Activated CD8-positive, alpha-beta memory T cell treated with anti-CD3 and anti-CD28 coated beads, Interleukin-2, amount 50 U/mL, for 24 hours (primary cell): ENCODE measurements around the gene FAM3A.
A peak's percentile ranks its signal among the peaks of the same experiment; 100 is the strongest.

Experiments used
- DNase-seq: peaks from one replicate; pipeline ENCODE4 v3.0.0-alpha.2; 2020; ENCODE audit errors: extremely low read depth

Gene FAM3A

GRCh38 chrX:154481195-154481594 is 34.8 kb downstream of the FAM3A start:
- DNase-seq: no peak

DNA sequence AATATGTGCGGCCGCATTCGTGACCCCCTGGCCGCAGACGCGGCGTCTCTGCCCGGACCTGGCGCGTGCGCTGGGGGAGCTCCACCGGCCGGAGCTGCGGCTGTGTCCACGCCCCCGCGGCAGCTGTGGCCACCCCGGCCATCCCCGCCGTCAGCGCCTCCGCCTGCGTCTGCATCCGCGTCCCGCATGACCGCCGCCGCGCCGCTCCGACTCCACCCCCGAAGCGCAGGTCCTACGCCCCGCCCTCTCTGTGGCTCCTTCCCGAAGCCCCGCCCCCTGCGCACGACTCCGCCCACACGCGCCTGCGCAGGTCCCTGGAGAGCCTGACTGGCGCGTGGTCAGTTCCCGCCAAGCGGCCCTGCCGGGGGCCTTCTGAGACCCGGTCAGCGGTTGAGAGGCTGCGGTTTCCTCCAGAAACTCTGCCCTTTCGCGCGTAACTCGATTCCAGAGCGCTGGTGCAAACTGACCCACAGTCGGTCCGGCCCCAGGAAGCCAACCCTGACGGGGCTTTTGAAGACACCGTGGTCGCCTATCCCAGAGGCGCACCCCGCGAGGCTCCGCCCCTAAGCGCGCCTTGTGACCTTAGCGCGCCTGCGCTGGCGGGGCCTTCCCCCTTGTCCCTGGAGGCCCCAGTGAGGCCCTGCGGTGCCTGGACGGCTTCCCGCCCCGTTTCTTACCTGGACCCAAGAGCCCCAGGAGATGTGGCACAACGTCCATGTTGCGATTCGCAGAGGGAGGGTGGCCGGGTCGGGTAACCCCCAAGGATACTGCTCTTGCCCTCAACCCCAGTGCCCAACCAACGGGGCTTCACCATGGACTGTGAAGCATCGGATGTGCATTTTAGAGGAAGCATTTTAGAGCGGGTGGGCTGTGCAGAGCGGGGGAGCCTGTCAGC is 37.1 kb downstream of the FAM3A start, which contains the start of gene LAGE3:
TSS of gene LAGE3 (minus strand) at position 554 of the 895 bp plus-strand sequence. CDS start at position 188, 366 bp downstream.
- DNase-seq: peak; percentile 76

- no peak for DNase-seq
Observed at GRCh38 chrX:154477891-154478477, 38.0 kb downstream of the FAM3A start.

DNA sequence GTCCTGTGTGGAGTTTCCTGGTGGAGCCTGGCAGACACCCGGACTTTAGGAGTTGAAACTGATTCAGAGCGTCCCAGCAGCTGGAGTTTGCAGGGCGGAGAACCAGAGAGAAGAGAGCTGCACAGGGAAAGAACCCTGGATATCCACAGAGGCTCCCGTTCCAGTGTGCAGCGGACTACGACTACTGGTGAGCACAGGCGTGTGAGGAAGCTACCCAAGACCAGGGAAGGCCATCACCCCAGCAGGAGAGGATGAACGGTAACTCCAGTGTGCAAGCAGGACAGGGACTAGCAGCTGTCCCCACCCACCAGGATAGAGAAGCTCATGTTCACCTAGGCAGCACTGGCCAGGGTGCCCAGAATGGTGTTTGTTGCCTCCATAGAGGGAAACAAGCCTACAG is 39.2 kb downstream of the FAM3A start:
- no peak for DNase-seq

DNA sequence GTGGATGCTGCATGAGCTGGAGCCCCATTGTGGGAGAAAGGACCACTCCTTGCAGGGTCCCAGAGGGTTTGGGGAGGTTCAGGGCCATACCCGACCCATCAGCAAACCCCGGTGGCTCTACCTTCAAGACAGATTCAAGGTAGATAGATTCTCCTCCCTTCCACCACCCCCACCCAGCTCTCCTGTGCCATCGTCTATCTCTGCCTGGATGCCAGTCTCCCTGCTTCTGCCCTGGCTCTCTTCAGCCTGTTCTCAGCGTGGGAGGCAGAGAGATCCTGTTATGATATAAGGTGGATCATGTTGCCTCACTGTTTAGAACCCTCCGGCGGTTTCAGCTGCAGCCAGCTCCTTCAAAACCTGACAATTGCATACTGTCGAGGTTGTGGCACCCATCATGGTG is 42.3 kb downstream of the FAM3A start:
- DNase-seq: no peak

DNA sequence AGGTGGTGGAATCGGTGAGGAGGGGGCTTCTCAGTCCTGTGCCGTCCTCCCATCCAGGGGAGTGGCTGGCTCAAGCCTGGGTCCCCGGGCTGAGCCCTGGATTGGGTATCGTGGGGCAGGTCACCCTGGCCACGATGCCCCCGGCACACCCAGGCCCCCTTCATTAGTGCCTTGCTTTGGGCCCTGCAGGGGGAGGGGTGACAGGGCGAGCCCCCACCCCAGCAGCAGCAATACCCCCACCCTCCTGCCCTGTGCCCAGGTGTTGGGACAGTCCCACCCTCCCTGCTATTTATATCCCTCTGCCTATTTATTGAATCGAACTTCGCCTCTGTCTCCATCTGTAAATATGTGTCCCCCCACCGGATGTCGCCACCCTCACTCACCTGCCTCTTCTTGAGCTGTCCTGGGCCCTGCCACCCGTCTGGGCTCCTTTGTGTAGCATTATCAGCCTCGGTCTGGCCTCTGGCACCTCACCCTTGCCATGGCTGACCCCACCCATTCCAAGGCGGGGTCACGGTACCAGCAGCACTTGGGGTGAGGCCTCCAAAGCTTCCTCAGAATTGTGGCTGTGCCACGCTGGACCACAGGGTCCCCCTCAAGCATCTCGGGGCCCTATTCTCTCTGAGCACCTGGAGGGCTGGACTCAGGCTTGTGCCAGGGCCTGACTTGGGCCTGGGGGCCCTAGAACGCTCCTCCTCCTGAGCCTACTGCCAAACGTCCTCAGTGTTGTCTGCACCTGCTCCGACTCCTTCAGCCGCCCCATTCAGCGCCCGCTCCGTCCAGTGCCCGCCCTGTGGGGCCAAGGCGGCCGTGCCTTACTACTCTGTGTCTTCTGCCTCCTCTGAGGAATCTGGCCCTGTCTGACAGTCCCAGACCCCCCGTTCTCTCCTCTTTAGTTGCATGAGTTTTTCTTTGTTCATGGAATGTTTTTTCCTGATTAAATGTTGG is 43.1 kb downstream of the FAM3A start:
- DNase-seq: no peak

- DNase-seq: no peak
Observed at GRCh38 chrX:154471839-154472684, 44.0 kb downstream of the FAM3A start.

- no peak for DNase-seq
Observed at GRCh38 chrX:154470914-154471568, 45.0 kb downstream of the FAM3A start.

DNA sequence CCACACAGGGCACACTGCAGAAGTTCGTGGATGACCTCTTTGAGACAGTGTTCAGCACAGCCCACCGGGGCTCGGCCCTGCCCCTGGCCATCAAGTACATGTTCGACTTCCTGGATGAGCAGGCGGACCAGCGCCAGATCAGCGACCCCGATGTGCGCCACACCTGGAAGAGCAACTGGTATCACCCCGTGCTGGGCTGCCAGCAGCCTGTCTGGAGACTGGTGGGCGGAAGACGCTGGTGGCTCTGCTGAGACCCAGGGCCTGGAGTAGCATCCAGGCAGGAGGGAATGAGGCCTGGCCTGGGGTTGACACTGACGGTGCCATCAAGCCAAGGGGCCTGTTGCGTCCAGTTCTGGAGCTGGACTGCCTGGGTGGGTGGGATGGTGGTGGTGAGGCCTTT is 45.6 kb downstream of the FAM3A start:
- no peak for DNase-seq

DNA sequence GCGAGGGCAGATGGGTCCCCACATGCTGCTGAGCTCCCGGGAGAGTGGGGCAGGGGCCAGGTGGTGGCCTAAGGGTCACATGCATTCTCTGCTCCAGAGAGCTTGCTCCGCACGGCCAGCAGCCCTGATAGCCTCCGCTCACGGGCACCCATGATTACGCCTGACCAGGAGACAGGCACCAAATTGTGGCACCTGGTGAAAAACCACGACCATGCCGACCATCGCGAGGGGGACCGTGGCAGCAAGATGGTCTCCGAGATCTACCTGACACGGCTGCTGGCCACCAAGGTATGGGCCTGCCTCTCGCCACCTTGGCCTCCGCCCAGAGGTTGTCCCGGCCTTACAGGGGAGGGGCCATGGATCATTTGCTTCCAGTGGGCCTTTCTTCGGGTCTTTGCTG is 46.2 kb downstream of the FAM3A start:
- no peak for DNase-seq

DNA sequence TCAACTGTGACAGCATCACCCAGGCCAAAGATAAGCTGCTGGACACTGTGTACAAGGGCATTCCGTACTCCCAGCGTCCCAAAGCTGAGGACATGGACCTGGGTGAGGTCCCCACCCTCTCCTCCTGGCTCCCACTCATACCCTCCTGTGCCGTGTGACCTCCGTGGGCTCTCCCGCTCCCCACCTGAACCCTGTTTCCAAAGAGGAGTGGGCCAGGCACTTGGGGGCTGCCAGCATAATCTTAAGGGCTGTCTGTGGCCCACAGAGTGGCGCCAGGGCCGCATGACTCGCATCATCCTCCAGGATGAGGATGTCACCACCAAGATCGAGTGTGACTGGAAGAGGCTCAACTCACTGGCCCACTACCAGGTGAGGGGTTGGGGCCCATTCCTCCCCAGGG is 46.9 kb downstream of the FAM3A start:
- no peak for DNase-seq

- no peak for DNase-seq
Observed at GRCh38 chrX:154468217-154468616, 47.8 kb downstream of the FAM3A start.

DNA sequence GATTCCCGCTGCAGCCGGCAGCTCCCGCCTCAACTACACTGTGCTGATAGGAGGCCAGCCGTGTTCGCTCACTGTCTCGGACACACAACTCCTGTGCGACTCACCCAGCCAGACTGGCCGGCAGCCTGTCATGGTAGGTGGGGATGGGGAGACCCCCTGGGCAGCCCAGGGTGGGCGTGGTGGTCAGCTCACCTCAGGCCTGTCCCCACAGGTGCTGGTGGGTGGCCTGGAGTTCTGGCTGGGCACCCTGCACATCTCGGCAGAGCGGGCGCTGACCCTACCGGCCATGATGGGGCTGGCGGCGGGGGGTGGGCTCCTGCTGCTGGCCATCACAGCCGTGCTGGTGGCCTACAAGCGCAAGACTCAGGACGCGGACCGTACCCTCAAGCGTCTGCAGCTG is 48.5 kb downstream of the FAM3A start:
- no peak for DNase-seq

GRCh38 chrX:154466907-154467306 is 49.1 kb downstream of the FAM3A start:
- DNase-seq: no peak

GRCh38 chrX:154466036-154466435 is 50.0 kb downstream of the FAM3A start:
- no peak for DNase-seq

- DNase-seq: no peak
Observed at GRCh38 chrX:154465601-154466000, 50.4 kb downstream of the FAM3A start.

GRCh38 chrX:154464806-154465365 is 51.1 kb downstream of the FAM3A start:
- no peak for DNase-seq

GRCh38 chrX:154463611-154464220 is 52.3 kb downstream of the FAM3A start:
- no peak for DNase-seq

DNA sequence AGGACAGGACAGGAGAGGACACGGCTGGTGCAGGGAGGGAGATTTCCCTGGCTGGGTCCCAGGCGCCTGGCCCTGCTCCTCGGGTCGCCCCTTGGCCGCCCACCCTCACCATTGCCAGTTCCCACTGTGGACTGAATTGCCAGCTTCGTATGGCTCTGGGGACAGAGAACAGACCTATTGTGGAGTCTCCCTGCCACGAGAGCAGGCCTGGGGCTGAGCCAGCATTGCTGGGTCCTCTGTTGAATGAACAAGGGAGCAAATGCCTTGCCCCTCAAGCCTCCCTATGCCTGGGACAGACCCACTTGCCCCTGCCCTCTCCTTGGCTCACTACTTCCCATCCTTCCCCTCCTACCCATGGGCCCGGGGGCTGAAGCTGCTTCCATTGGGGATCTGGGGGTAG is 53.6 kb downstream of the FAM3A start:
- DNase-seq: no peak

- no peak for DNase-seq
Observed at GRCh38 chrX:154460326-154460725, 55.7 kb downstream of the FAM3A start.
